Daoy (cell line): ENCODE results near the gene JAKMIP2. TPM values are rescaled to one million over a fixed set of nuclear protein-coding genes. Genes with fewer than 3 reads are reported as not detected.
A peak's percentile ranks its signal among the peaks of the same experiment; 100 is the strongest.

Experiments
- DNase-seq: peaks from one replicate; pipeline ENCODE4 v3.0.0-alpha.2; 2015; ENCODE audit warnings: low read depth
- total RNA-seq: library from RNA; depleted of rRNA; stranded (reverse); fragments of >200 nt; shearing (Covaris generic); gene quantifications from 2 replicates; pipeline ENCODE4 v1.2.3, GENCODE V29; 2014

JAKMIP2 gene
- total RNA-seq, 1 experiment from 2014 or later = 0.63 TPM

DNA sequence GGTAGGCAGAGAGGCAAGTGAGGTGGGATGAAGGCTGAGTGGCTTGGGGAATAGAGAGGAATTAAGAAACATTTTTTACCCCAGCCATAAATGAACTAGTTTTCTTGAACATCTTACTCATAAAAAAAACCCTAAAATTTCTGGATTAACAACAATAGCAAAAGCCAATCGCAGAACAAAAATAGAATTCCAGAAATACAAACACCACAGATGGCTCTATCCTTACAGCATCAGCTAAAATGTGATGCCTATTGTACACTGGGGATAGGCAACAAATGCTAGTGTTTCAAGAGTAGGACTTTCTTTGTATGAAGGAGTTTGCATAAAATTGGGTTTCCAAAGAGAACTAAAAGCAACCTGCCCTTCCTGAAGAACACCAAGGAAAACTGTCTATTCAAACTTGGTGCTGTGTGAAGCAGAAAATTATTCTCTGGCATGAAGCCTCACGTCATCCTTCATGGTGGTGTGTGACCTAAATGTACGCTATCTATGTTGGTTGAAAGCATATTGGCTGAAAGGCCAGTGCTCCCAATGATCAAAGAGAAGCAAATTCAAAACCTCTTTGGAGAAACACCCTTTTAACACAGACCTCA, 82.9 kb downstream of the JAKMIP2 start:
- DNase-seq = no peak

DNA sequence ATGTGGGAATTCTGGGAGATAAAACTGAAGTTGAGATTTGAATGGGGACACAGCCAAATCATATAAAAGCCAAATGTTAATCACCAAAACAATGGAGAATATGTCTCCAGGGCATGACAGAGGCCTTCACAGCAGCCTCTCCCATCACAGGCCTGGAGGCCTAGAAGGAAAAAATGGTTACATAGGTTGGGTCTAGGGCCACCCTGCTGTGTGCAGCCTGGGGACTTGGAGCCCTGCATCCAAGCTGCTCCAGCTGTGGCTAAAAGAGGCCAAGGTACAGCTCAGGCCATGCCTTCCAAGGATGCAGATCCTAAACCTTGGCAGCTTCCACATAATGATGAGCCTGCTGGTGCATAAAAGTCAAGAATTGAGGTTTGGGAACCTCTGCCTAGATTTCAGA, 85.1 kb downstream of the JAKMIP2 start:
- no peak for DNase-seq

DNA sequence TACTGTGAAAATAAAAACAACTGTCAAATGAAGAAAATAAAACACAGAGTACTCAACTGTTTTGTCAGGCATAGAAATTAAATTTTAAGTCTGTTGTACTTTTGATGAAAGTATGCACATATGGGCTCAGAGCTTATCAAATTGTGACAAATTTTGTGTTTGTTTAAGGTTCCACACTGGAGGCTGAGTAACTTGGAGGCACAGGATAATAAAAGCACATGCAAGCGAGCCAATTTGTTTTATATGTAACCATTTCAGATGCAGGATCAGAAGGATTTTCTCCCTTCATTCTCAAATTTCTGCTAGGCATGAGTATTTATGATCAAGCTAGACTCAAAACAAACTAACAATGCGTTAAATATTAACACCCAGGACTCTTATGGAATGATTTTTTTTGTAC, 87.8 kb downstream of the JAKMIP2 start:
- no peak for DNase-seq

DNA sequence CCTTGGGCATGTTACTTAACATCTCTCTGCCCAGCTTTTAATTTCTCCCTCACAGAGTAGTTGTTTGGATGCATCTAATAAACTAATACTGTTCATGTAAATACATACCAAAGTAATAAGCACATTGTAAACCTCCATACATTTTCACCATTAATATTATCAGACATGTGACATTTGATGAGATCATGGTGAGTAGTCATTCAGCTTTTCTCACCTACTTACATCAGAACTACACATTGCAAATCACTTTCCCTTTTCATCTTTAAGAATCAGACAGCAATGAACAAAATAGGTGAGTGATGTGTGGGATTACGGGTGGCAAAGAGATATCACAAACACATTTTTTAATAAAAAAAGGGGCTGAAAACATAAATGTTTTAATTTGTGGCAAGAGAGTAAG, 89.3 kb downstream of the JAKMIP2 start:
- DNase-seq = no peak

DNA sequence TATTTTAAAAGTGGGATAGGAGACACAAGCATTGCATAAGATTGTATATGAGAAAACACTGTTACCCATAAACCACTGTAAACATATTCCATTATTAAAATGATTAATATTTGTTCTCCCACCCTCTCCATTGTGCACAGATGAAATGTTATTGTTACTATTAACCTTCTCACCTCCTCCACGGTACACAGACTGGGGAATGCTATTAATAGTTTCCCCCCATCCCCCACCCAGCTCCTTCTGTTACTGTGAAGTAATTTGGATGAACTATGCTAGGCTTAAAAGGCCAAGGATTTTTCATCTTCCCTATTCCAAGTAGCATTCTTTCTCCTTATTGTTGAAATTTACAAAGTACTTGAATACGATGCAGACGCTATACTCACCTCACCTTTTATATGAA, 91.4 kb downstream of the JAKMIP2 start:
- no peak for DNase-seq

DNA sequence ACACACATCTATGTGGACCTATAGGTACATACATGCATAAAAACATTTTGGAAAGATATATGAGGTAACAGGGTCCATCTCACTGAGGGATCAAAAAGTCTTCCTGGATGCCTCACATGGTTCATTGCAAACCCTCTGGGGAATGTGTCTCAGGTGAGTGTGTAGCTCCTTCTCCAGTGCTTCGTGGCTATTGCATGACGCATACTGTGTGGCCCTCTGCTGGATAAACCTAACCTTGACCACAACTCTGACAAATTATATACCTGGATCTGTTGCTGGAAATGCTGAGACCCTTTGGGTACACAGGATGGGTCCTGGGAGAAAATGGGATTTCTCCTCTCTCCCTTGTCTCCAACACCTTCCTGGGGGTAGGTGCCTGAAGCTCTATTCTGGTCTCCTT, 91.9 kb downstream of the JAKMIP2 start:
- DNase-seq = peak; percentile 35

DNA sequence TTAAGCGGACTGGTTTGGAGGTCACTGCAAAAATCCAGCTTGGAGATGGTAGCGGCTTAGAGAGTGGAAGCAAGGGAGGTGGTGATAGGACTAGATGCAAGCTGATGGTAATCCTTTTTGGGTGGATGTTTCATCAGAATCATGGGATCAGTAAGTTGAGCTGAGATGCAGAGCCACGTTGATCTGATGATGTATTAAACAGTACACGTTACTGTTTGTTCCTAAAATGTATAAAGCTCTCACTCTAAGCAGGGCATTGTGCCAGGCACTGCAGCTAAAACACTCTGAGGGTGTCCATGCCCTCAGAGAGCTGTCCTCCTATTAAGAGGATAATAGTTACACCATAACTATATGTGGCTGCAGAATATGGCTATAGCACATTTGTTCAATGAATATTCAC, 93.1 kb downstream of the JAKMIP2 start:
- no peak for DNase-seq

DNA sequence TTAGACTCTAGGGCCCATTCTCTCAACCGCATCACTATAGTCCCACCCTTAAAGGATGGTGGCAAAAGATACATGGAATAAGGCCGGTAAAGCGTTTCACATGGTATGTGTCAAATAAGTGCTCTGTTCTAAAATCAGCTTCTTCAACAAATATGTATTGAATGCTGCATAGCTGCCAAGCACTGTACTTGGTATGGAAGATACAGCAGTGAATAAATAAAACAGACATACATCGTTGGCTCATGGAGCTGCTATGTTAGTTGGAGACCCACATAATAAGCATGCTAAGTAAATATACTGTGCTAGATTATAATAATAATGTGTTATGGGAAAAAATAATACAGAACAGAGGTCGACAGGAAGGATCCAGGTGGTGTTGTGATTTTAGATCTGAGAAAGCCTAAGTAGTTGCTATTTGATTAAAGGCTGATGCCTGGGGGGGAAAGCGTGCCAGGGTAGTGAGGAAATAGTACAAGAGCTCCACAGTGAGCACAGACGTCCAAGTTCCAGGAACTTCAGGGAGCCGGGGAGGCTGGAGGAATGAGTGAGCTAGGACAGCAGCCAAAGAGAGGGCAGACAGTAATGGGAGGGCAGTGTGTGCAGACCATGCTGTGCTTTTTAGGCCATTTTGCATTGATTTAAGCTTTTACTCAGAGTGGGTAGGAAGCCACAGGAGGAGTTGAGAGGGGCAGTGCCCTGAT, 93.7 kb downstream of the JAKMIP2 start:
- no peak for DNase-seq

DNA sequence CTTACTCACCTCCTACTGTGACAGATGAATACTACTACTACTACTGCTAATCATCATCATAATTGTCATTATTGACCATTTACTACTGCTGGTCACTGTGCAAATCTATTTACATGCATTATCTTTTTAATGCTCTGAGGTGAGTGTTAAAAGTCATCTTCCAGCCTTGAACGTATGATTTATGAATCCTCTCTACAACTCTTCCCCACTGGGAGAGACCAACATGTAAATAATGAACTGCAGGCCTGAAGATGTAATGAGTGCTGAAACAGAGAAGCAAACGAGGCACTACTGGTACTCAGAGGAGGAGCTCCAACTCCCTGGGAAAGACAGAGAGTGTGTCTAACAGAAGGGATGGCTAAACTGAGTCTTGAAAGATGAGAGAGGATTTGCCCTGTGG, 95.4 kb downstream of the JAKMIP2 start:
- DNase-seq = no peak

DNA sequence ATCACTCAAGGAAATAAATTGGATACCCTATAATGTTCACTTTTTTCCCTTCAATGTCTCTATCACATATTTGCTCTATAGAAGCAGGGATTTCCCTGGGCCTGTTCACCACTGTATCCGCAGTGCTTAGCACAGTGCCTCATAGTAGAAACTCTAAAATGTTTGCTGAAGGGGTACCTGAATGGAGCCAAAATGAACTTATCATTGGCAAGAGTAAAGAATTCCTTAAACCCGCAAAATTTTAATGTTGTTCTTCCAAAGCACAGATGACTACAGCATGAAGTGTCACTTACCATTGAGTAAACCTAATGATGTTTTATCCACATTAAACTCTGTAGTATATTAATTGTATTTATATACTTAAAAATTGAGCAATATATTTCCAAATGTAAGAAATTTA, 96.1 kb downstream of the JAKMIP2 start:
- no peak for DNase-seq

DNA sequence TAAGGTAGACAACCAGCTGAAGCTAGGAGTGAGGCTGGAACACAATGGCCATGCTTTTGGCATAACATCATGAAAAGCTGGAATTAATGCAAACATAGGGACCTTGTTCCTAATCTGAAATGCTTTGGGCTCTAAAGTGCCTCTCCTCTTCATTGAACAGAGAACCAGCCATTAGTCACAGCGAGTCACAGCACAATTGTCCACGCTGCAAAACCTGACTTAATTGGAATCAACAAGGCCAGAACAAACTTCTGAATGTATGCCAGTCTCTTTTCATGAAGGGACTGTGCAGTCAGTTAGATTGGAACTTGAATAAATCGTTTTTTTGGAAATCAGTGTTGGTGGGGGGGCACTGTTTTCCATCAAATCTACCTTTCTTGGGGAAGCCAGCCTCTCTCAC, 96.5 kb downstream of the JAKMIP2 start:
- peak; percentile 70 for DNase-seq

DNA sequence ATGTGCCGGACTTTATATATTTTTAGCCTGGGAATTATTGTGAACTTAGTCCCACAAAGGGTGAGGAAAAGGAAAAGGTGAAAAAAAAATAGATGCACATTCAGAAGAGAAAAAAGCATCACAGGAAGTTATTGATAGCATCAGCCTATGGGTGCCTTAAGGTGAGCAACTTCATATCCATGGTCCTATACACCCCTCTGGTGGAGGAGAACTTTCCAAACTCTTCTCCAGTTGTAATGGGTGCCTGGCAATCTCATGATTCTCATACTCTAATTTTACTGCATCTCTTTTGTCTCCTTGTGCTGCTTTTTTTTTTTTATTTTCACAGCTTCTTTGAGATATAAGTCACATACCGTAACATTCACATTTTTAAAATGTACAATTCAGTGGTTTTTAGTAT, 107.4 kb downstream of the JAKMIP2 start:
- DNase-seq = peak; percentile 19

DNA sequence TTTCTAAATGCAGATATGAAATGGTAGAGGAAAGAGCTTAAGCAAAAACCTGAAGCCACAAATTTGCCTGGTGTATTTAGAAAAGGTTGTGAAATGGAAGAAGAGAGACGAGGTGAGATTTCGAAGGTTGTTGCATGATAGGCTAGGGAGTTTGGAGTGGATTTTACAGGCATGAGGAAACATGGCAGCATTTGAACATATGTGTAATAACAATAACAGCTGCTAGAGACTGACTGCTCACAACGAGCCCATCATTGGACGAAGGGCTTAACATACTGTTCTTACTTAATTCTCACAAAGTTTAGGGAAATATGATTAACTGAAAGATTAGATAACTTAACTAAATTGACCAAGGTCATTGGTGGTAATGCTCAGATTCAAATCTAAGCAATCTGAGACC, 108.1 kb downstream of the JAKMIP2 start:
- no peak for DNase-seq

DNA sequence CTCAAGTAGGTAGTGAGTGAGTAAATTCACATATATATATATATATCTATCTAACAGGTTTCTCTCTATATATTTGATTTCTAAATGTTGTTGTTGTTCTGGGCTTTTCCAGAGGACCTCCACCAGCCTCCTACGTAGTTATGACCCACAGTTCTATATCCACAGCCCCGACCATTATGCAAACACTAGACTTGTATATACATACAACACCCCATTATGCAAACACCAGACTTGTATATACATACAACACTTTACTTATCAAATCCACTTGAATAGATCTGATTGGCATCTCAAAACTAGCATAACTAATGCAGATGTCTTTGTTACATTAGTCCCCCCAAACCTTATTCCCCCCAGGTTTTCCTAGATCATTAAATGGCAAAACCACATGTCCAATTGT, 108.7 kb downstream of the JAKMIP2 start:
- no peak for DNase-seq

DNA sequence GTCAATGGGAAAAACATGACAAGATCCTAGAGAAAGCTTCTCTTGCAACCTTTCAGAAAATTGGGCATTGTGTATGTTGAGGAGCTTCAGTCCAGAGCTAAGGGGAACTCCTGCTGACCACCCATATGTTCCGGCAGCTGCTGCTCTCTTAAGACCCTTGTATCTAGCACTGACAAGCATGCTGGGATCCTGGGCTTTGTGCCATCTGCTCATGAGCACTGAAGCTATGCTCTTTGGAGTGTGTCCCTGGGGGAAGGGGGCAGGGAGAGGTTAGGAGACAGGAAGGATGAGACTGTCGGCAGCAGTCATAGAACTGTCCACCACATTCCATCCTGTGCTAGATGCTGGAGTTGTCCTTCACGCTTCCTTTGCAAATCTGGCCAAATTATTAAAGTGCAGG, 109.3 kb downstream of the JAKMIP2 start:
- no peak for DNase-seq

DNA sequence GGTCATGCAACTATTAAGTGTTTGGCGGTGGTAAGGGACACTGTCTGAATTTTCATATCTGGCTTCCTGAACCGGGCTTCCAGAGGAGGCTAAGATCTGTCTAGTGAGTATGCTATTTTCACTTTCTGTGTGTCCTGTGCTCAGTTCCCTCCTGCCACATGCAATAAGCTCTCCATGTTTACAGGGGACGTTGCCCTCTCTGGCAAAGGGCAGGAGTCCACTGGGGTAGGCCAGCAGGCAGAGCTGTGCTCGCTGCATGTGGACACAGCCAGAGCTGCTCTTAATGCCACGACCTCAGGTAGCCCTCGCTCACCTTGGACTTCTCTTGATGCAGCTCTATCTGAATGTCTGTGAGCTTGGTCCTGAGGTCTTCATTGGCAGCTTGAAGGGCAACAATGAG, 111.2 kb downstream of the JAKMIP2 start:
- DNase-seq = no peak

DNA sequence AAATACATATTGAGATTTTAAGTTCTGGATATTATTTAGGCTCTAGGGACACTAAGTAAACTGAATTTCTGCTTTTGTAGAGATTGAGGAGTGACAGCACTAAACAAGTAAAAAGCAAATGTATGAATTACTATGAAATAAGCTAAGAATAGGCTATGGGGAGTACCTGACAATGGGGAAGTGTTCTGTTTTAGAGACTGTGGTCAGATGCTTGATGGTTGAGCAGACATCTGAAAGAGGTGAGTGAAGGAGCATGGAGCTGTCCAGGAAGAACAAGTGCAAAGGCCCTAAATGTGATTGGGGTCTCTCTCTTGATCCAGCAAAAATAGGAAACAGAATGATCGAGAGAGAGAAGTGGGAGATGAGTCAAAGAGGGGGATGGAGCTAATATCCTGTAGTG, 111.7 kb downstream of the JAKMIP2 start:
- no peak for DNase-seq

DNA sequence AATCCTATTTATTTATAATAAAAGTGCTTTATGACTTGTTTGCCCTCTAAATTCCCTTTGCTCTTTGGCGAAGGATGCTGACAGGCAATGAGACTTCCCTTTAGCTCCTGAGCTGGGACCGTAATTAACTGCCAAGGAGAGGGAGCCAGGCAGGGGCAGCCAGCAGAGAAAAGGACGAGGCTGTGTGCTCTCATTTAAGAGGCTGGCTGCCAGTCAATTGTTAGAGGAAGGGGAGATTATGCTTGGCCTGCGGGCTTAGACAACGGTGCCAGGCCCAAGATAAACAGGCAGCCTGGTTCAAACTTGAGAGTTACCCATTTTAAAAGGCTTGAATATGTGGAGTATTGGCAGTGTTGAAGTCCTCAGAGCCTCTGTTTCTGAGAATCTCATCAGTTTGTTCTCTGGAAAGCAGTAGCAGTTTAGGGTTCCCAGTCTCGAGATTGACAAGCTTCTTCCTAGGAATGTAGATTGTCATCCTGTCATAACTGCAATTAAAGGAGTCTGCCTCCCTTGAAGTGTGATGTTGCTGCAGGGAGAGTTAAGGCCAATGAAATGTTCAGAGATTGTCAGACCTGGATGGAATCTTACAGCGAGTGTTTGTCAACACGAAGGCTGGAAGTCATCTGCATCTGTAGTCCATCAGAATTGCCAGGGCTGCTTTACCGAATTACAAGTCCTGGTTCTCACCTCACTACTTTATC, 113.2 kb downstream of the JAKMIP2 start:
- DNase-seq = no peak

DNA sequence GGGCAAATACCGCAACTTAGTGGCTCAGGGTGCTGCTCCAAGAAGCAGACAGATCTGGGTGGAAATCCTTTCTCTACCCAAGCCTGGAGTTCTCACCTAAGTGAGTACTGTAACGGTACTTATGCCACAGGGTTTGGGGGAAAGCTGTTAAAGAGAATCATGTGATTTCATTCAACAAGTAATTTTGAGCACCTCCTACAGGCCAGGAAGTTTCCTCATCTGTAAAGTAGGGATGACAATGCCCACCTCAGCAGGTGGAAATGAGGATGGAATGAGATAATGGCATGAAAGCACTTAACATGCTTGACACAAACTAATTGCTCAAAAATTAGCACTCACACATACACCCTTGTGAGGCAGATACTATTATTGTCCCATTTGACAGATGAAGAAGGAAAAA, 114.1 kb downstream of the JAKMIP2 start:
- no peak for DNase-seq

DNA sequence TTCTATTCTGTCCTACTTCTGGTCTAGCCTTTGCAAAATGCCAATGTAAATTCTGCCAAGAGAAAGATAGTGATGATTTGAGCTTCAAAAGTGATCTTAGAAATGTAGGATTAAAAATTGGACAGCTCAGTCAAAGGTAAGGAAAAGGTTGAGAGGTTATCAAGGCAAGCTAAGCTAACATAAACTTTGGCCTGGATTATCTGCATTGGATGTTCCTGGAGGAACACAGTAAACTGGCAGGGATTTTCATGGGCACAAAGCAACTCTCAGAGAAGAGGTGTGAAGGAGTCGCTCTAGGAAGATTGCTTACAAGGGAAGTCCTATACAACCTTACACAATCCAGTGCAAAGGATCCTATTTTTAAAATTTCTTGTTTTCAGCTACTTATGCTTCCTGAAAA, 115.2 kb downstream of the JAKMIP2 start:
- no peak for DNase-seq

DNA sequence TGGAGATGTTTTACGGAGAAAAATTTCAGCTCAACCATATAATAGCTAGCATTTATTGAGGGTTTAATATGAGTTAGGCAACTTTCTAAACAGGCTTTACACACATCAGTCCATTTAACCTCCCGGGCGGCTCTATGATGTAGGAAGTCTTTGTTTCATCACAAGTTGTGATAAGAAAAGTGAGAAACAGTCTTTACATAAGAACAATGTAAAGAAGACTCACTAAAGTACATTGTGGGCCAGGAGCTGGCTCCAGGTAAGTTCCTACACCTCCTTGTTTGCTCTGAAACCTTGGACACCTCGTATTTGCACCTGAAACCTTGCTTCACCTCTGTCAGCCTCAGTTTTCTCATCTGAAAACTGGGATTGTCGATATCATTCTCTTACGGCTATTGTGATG, 116.1 kb downstream of the JAKMIP2 start:
- DNase-seq = no peak

DNA sequence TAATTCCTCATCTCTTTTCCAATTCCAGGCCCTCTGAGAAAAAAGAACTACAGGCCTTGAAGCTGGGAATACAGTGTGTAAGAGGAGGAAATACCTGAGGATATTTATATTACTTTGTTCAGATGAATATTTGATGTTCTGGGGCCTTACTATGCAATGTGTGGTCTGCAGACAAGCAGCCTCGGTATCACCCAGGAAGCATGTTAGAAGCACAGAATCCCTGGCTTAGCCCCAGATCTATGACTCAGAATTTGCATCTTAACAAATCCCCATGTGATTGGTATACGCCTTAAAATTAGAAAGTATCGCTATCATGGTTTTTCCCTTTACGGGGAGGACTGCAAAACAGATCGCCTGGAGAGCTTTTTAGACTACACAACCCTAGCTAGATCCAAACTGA, 121.0 kb downstream of the JAKMIP2 start:
- peak; percentile 24 for DNase-seq

DNA sequence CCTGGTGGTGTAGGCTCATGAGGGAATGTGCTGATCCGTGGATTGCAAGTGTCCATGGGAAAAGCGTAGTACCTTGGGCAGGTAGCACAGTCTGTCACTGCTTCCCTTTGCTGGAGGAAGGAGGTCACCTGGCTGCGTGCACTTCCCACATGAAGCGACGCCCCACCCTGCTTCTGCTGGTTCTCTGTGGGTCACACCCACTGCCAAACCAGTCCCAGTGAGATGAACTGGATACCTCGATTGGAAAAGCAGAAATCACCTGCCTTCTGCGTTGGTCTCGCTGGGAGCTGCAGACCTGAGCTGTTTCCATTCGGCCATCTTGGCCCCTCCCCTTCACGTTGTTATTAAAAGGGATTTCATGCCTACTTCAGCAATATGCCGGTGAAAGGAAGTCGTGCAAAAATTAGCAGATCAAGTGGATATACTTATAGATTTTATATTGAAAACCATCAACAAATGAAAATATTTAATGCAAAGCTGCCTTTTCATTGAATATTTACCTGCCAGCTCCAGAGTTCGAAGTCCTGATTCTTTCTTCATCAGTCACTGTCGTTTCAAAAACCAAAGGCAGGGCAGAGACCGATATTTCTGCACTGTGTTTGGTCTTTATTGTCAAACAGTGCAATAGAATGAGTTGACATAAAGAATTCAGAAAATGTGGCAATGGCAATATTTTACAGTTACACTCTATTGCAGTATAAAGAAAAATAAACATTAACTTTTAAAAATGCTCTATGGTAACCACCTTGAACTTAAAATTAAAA, 123.2 kb downstream of the JAKMIP2 start:
- DNase-seq = no peak
